ENCODE measurements around the gene KCTD7.

DNA sequence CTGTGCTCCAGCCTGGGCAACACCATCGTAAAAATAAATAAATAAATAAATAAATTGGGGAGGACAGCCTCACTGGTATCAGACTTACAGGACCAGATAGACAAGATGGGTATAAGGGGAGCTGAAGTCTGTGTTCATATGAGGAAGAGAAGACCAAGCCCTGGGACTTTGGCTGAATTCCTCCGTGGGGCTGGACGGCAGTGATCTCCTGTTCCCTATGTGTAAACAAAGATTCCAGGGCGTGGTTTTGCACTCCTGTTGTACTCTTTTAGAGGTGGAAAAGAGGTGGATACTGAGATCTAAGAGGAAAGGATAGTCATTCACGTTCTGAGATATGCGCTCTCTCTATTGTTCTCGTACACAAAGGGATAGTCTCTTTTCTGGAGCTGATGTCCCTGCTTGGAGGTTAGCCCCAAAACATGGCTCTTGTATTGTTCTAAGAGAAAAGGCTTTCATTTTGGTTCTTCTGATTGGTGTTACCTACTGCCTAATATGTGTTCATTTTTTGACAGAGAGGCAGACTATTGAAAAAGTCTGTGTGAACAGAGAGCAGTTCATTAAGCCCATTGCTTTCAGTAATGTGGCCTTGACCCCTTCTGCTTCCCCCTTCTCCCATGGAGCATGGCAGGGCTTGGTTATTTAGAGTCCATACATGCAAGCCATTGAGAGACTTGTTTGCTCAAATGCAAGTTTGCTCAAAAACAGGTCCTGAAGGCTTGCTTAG lies 12.3 kb downstream of the KCTD7 start:
- TF ChIP-seq EZH2phosphoT487 (IDR thresholded peaks at IDR 0.05; ENCODE audit: borderline replicate concordance, low read length), result no peak
- TF ChIP-seq, protein P1, sequence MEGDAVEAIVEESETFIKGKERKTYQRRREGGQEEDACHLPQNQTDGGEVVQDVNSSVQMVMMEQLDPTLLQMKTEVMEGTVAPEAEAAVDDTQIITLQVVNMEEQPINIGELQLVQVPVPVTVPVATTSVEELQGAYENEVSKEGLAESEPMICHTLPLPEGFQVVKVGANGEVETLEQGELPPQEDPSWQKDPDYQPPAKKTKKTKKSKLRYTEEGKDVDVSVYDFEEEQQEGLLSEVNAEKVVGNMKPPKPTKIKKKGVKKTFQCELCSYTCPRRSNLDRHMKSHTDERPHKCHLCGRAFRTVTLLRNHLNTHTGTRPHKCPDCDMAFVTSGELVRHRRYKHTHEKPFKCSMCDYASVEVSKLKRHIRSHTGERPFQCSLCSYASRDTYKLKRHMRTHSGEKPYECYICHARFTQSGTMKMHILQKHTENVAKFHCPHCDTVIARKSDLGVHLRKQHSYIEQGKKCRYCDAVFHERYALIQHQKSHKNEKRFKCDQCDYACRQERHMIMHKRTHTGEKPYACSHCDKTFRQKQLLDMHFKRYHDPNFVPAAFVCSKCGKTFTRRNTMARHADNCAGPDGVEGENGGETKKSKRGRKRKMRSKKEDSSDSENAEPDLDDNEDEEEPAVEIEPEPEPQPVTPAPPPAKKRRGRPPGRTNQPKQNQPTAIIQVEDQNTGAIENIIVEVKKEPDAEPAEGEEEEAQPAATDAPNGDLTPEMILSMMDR (conservative IDR thresholded peaks at IDR 0.05; ENCODE audit: low read depth, low read length), result no peak
- no peak for TF ChIP-seq EZH2 (IDR thresholded peaks at IDR 0.05; ENCODE audit: low read length, unreplicated experiment)
